CD4-positive, CD25-positive, alpha-beta regulatory T cell (primary cell): ENCODE results near the gene UPF1. TPM values are rescaled to one million over a fixed set of nuclear protein-coding genes. Genes with fewer than 3 reads are reported as not detected.

ENCODE experiments used
- polyA plus RNA-seq, 4 donors: library from polyadenylated mRNA; unstranded; fragments of 300-500 nt; fragmentation: Illumina TruSeq; gene quantifications; one replicate each; pipeline ENCODE4 v1.2.3, GENCODE V29; 2021
- total RNA-seq: library from RNA; stranded (reverse); gene quantifications from one replicate; pipeline ENCODE4 v1.2.3, GENCODE V29; 2022

UPF1 gene
- total and polyA plus RNA-seq, 5 donors from 2014 or later, result 8.6 to 140 (median 10.6) TPM

Other genes starting within 250 kb of the UPF1 start
- 87.4 TPM for gene REX1BD, start 243.2 kb upstream of the UPF1 start, total RNA-seq
- 100 to 1,000 TPM; 139 to 163 (median 148) TPM for gene REX1BD, start 243.2 kb upstream of the UPF1 start, polyA plus RNA-seq
- not detected for gene CRLF1, start 225.2 kb upstream of the UPF1 start, total RNA-seq
- gene CRLF1, start 225.2 kb upstream of the UPF1 start, polyA plus RNA-seq, result 1 to 10 TPM in 1 of 4 donors, under 1 TPM in 1, not detected in 2; 0.31 to 1.1 TPM
- not detected for gene TMEM59L, start 219.1 kb upstream of the UPF1 start, total RNA-seq
- gene TMEM59L, start 219.1 kb upstream of the UPF1 start, polyA plus RNA-seq, result not detected
- gene KLHL26, start 194.9 kb upstream of the UPF1 start, total RNA-seq, result 16.7 TPM
- 1 to 10 TPM; 1.8 to 4.0 (median 2.6) TPM for gene KLHL26, start 194.9 kb upstream of the UPF1 start, polyA plus RNA-seq
- gene CRTC1, start 148.3 kb upstream of the UPF1 start, total RNA-seq, result 20.2 TPM
- 1 to 10 TPM in 2 of 4 donors, under 1 TPM in 2; 0.47 to 1.5 (median 0.82) TPM for gene CRTC1, start 148.3 kb upstream of the UPF1 start, polyA plus RNA-seq
- gene COMP, start 40.7 kb upstream of the UPF1 start, total RNA-seq, result not detected
- not detected for gene COMP, start 40.7 kb upstream of the UPF1 start, polyA plus RNA-seq
- not detected for gene CERS1, start 64.2 kb downstream of the UPF1 start, total RNA-seq
- not detected for gene CERS1, start 64.2 kb downstream of the UPF1 start, polyA plus RNA-seq
- 165 TPM for gene COPE, start 87.4 kb downstream of the UPF1 start, total RNA-seq
- 100 to 1,000 TPM; 218 to 314 (median 273) TPM for gene COPE, start 87.4 kb downstream of the UPF1 start, polyA plus RNA-seq
- 48.0 TPM for gene DDX49, start 87.8 kb downstream of the UPF1 start, total RNA-seq
- 10 to 100 TPM; 21.6 to 30.9 (median 26.4) TPM for gene DDX49, start 87.8 kb downstream of the UPF1 start, polyA plus RNA-seq
- 3.6 TPM for gene HOMER3, start 109.3 kb downstream of the UPF1 start, total RNA-seq
- 1 to 10 TPM; 2.8 to 3.9 (median 3.3) TPM for gene HOMER3, start 109.3 kb downstream of the UPF1 start, polyA plus RNA-seq
- gene SUGP2, start 201.6 kb downstream of the UPF1 start, total RNA-seq, result 131 TPM
- gene SUGP2, start 201.6 kb downstream of the UPF1 start, polyA plus RNA-seq, result 1 to 10 TPM; 6.2 to 9.7 (median 7.8) TPM
- gene ARMC6, start 201.6 kb downstream of the UPF1 start, total RNA-seq, result 14.2 TPM
- 10 to 100 TPM; 23.7 to 36.5 (median 31.8) TPM for gene ARMC6, start 201.6 kb downstream of the UPF1 start, polyA plus RNA-seq
- gene SLC25A42, start 232.0 kb downstream of the UPF1 start, total RNA-seq, result 32.2 TPM
- 10 to 100 TPM; 10.4 to 24.0 (median 16.2) TPM for gene SLC25A42, start 232.0 kb downstream of the UPF1 start, polyA plus RNA-seq